Keratinocyte (primary cell): ENCODE measurements around the gene BBS1.

Experiments
- CTCF ChIP-seq, 3 experiments: IDR thresholded peaks in 1 of 3; conservative IDR thresholded peaks in 1 of 3; optimal IDR thresholded peaks in 1 of 3; 2 replicates in 2 of 3; 3 replicates in 1 of 3; pipeline versions ENCODE3 to v1.5.1; 2011; ENCODE audit warnings: low read length in 3 of 3, mild to moderate bottlenecking in 3 of 3, moderate library complexity in 2 of 3, control low read depth in 1 of 3, inconsistent platforms in 1 of 3; ENCODE audit not compliant: insufficient read depth in 2 of 3; ENCODE audit errors: extremely low read depth in 1 of 3
- EZH2 ChIP-seq: IDR thresholded peaks from one replicate; pipeline ENCODE4 v1.6.1; 2012; ENCODE audit warnings: inconsistent platforms, mild to moderate bottlenecking, low read length, moderate library complexity

DNA sequence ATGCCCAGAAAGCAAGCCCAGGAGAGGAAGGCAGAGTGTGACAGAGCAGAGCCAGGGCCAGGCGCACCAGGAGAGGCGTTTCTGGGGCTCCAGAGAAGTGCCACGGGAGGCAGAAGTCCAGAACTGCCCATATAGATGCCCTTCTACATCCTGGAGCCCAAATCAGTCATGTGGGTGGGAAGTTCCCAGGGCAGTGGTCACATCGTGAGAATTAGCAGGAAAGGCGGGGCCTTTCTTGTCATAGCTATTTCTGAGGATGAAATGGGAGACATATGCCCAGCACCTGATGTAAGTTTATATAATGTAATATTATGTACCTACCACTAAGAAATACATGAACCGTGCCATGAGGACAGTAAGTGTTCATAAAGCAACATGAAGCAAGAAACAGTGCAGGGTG lies 22.3 kb downstream of the BBS1 start:
- TF ChIP-seq CTCF (optimal IDR thresholded peaks at IDR 0.05 in 1 of 3, IDR thresholded peaks at IDR 0.05 in 1 of 3, conservative IDR thresholded peaks at IDR 0.05 in 1 of 3; ENCODE audit: extremely low read depth in 1 of 3, insufficient read depth in 2 of 3, low read length in 3 of 3) (no peak), EZH2 (no peak)
